K562 (cell line): ENCODE results near the gene ASRGL1. TPM values are rescaled to one million over a fixed set of nuclear protein-coding genes. Genes with fewer than 3 reads are reported as not detected.

Experiments used
- ARID1B ChIP-seq: fragments of 450-650 bp; IDR thresholded peaks from 2 replicates; pipeline ENCODE4 v1.6.1; 2016; ENCODE audit warnings: antibody characterized with exemption, mild to moderate bottlenecking, inconsistent platforms
- EP300 ChIP-seq: IDR thresholded peaks from 2 replicates; pipeline ENCODE4 v1.6.1; 2012; ENCODE audit warnings: low read length, improper control_type of control experiment
- EP400 ChIP-seq: fragments of 450-650 bp; IDR thresholded peaks from 2 replicates; pipeline ENCODE4 v1.6.1; 2017; ENCODE audit warnings: antibody characterized with exemption, mild to moderate bottlenecking, moderate library complexity
- ESRRA ChIP-seq: fragments of 450-650 bp; IDR thresholded peaks from 2 replicates; pipeline ENCODE4 v1.6.1; 2014; ENCODE audit warnings: low read depth, mild to moderate bottlenecking, moderate library complexity, borderline replicate concordance
- ETV6 ChIP-seq, 3 experiments: fragments of 150-350 bp in 1 of 3; sonication (generic) in 1 of 3; formaldehyde crosslinking in 1 of 3; IDR thresholded peaks; 2 replicates each; pipeline versions ENCODE4 v1.6.1 to v1.8.0; 2014 to 2022; ENCODE audit warnings: borderline replicate concordance in 2 of 3, low read depth in 2 of 3, antibody characterized with exemption in 1 of 3, low read length in 1 of 3, mild to moderate bottlenecking in 1 of 3, missing genetic modification reagents in 1 of 3
- HNRNPLL ChIP-seq: fragments of 200-400 bp; formaldehyde crosslinking; IDR thresholded peaks from 2 replicates; pipeline ENCODE4 v1.6.1; 2017; ENCODE audit warnings: low read length, low read depth, mild to moderate bottlenecking; ENCODE audit not compliant: poor library complexity, severe bottlenecking
- KDM1A ChIP-seq, 2 experiments: fragments of 450-650 bp; IDR thresholded peaks; 2 replicates each; pipeline ENCODE4 v1.6.1; 2016; ENCODE audit warnings: mild to moderate bottlenecking in 2 of 2
- MCM7 ChIP-seq, 2 experiments: fragments of 450-650 bp; IDR thresholded peaks; 2 replicates each; pipeline ENCODE4 v1.6.1; 2016 to 2018
- PPARD ChIP-seq: fragments of 250-450 bp; sonication (Bioruptor Pico); IDR thresholded peaks from 2 replicates; pipeline ENCODE4 v1.8.0; 2022; ENCODE audit warnings: inconsistent platforms, mild to moderate bottlenecking, moderate library complexity
- RFX7 ChIP-seq: fragments of 250-450 bp; sonication (Bioruptor Pico); IDR thresholded peaks from 2 replicates; pipeline ENCODE4 v1.5.1; 2021; ENCODE audit warnings: mild to moderate bottlenecking
- SIX5 ChIP-seq, 2 experiments: IDR thresholded peaks; 2 replicates each; pipeline ENCODE4 v1.6.1; 2011; ENCODE audit warnings: low read length in 2 of 2, borderline replicate concordance in 1 of 2, low read depth in 1 of 2, mild to moderate bottlenecking in 1 of 2, moderate library complexity in 1 of 2; ENCODE audit not compliant: insufficient read depth in 1 of 2
- TARDBP ChIP-seq: fragments of 450-650 bp; IDR thresholded peaks from 2 replicates; pipeline ENCODE4 v1.6.1; 2016
- TBP ChIP-seq: optimal IDR thresholded peaks from 2 replicates; pipeline ENCODE3; 2011; ENCODE audit warnings: low read depth, low read length, improper control_type of control experiment
- ZNF143 ChIP-seq: sonication (generic); formaldehyde crosslinking; IDR thresholded peaks from 2 replicates; pipeline ENCODE4 v1.9.0; 2022; ENCODE audit warnings: mild to moderate bottlenecking, missing genetic modification reagents
- ZNF511 ChIP-seq: sonication (generic); formaldehyde crosslinking; IDR thresholded peaks from 2 replicates; pipeline ENCODE4 v1.8.0; 2022; ENCODE audit warnings: mild to moderate bottlenecking, missing genetic modification reagents
- ZNF584 ChIP-seq: fragments of 200-800 bp; sonication (Bioruptor generic); IDR thresholded peaks from 2 replicates; pipeline ENCODE4 v1.6.1; 2016; ENCODE audit warnings: low read depth, mild to moderate bottlenecking, missing genetic modification characterization, missing compliant biosample characterization
- ZNF830 ChIP-seq: fragments of 250-450 bp; sonication (Bioruptor Pico); IDR thresholded peaks from 2 replicates; pipeline ENCODE4 v1.5.0; 2021; ENCODE audit warnings: mild to moderate bottlenecking
- polyA plus RNA-seq, 8 experiments: library from polyadenylated mRNA; depleted of rRNA in 4 of 8; stranded (reverse) in 5 of 8; unstranded in 3 of 8; fragments of >200 nt; fragmentation: Nextera tagmentation in 2 of 8; fragmentation: Illumina TruSeq in 1 of 8; extraction: Ambion mirVana in 2 of 8; extraction: Trizol in 1 of 8; gene quantifications; 2 replicates each; pipeline versions ENCODE4 v1.2.1 to v1.2.3, GENCODE V29; 2011 to 2014; ENCODE audit warnings: inconsistent platforms in 1 of 8, missing spikeins in 1 of 8
- total RNA-seq, 7 experiments: library from RNA; depleted of rRNA in 6 of 7; stranded (reverse); fragments of >200 nt in 6 of 7; fragmentation: Illumina TruSeq in 2 of 7; extraction: Trizol in 2 of 7; gene quantifications; 2 replicates each; pipeline versions ENCODE4 v1.2.1 to v1.2.3, GENCODE V29; 2011 to 2021; ENCODE audit warnings: low replicate concordance in 1 of 7
- TF ChIP-seq, protein P1 (sequence below): fragments of 150-350 bp; conservative IDR thresholded peaks from 2 replicates; pipeline ENCODE4 v1.6.1; 2014; ENCODE audit warnings: low read length

The ASRGL1 gene
- total and polyA plus RNA-seq, 9 of the 15 experiments (the other 6 are each of a cell fraction or from before 2014, with no cell fraction given), result 3.1 to 23.0 (median 11.2) TPM

DNA sequence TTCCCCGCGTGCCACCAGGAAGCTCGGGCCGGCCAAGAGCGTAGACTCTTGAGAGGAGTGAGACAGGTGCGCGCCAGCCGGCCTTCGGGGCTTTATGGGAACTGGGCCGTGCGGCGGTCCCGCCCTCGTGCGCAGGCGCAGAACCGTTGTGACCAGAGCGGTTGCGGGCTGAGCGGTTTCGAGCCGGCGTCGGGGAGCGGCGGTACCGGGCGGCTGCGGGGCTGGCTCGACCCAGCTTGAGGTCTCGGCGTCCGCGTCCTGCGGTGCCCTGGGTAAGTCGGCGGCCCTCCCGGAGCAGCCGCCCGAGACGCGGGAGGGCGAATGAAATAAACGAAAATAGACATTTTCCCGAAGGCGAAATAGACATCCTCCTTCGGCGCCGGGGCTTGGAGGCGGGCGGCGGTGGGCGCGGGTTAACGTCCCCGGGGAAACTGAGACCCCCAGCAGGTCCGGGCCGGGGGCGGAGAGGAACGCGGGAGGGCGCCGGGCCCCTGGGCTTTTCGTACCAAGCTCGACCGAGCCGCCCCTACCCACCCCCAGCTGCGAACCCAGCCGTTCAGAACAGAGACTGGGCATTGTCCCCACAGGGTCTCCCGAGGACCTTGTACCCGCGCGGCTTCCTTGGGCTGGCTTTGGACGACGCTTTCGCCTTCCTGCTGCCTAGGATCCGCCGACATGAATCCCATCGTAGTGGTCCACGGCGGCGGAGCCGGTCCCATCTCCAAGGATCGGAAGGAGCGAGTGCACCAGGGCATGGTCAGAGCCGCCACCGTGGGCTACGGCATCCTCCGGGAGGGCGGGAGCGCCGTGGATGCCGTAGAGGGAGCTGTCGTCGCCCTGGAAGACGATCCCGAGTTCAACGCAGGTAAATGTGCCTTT lies at the start of gene ASRGL1 (continued):
- TF ChIP-seq, protein P1, sequence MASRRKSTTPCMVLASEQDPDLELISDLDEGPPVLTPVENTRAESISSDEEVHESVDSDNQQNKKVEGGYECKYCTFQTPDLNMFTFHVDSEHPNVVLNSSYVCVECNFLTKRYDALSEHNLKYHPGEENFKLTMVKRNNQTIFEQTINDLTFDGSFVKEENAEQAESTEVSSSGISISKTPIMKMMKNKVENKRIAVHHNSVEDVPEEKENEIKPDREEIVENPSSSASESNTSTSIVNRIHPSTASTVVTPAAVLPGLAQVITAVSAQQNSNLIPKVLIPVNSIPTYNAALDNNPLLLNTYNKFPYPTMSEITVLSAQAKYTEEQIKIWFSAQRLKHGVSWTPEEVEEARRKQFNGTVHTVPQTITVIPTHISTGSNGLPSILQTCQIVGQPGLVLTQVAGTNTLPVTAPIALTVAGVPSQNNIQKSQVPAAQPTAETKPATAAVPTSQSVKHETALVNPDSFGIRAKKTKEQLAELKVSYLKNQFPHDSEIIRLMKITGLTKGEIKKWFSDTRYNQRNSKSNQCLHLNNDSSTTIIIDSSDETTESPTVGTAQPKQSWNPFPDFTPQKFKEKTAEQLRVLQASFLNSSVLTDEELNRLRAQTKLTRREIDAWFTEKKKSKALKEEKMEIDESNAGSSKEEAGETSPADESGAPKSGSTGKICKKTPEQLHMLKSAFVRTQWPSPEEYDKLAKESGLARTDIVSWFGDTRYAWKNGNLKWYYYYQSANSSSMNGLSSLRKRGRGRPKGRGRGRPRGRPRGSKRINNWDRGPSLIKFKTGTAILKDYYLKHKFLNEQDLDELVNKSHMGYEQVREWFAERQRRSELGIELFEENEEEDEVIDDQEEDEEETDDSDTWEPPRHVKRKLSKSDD, result no peak
- TF ChIP-seq ZNF143 (CRISPR knock-in tag) (no peak), ZNF584 (CRISPR knock-in tag) (no peak), MCM7 (IDR thresholded peaks at IDR 0.05) (no peak), TBP (peak; percentile 31), EP300 (no peak), HNRNPLL (peak; percentile 51), ESRRA (peak; percentile 11; the same call in 1 of the 2 replicates), ZNF511 (CRISPR knock-in tag) (no peak; the same call in 1 of the 2 replicates), ZNF830 (CRISPR knock-in tag) (no peak), ETV6 (IDR thresholded peaks at IDR 0.05; ENCODE audit: borderline replicate concordance in 1 of 2, low read depth in 2 of 2, low read length in 1 of 2) (no peak), ETV6 (CRISPR knock-in tag; IDR thresholded peaks at IDR 0.05; ENCODE audit: borderline replicate concordance) (no peak), KDM1A (IDR thresholded peaks at IDR 0.05) (no peak), PPARD (CRISPR knock-in tag) (no peak), SIX5 (IDR thresholded peaks at IDR 0.05; ENCODE audit: borderline replicate concordance in 1 of 2, insufficient read depth in 1 of 2, low read depth in 1 of 2, low read length in 2 of 2) (no peak), EP400 (no peak), TARDBP (no peak), RFX7 (CRISPR knock-in tag) (no peak), ARID1B (no peak)
